Measurements from ENCODE around the gene ZNF444.

The ZNF444 gene

DNA sequence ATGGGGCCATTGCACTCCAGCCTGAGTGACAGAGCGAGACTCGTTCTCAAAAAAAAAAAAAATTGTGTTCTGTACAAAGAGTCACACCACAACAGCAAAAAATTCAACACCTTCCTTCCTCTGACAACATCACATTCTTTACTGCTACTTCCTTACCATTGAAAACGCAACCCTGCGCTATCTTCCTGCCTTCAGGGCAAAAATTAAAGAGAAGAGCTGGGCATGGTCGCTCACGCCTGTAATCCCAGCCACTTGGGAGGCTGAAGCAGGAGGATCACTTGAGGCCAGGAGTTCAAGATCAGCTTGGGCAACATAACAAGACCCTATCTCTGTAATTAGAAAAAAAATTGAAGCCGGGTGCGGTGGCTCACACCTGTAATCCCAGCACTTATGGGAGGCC, 9.4 kb upstream of the ZNF444 start:
- CTCF ChIA-PET: interaction anchor here (0.8 kb wide), 1 partner anchor 39 kb away, joined by 4 read pairs; no protein-coding TSS in a partner anchor
- Histone ChIP-seq H3K36me3 (ENCODE audit: control insufficient read depth in 4 of 4, insufficient read depth in 4 of 4, low read length in 3 of 4) (no peaks in the 10 kb centered on the region), H3K27ac (ENCODE audit: insufficient read depth in 1 of 2, low read depth in 1 of 2, low read length in 2 of 2, poor library complexity in 1 of 2, severe bottlenecking in 2 of 2) (no peak overlapping the region), H3K9me3 (ENCODE audit: control extremely low read depth in 1 of 5, control insufficient read depth in 4 of 5, insufficient read depth in 2 of 5, low read depth in 1 of 5, low read length in 4 of 5) (no peaks in the 10 kb centered on the region), H3K4me3 (ENCODE audit: control insufficient read depth in 1 of 7, extremely low read depth in 1 of 7, insufficient read depth in 4 of 7, low read depth in 2 of 7, low read length in 6 of 7) (no peak overlapping the region), H3K4me1 (ENCODE audit: control extremely low read depth in 1 of 4, control insufficient read depth in 4 of 4, insufficient read depth in 4 of 4, low read length in 3 of 4) (peaks cover 0 to 10% (median 3%) of the 10 kb centered on the region in 4 experiments), H3K27me3 (replicated peaks in 2 of 5; ENCODE audit: control insufficient read depth in 4 of 5, insufficient read depth in 5 of 5, low read length in 4 of 5) (no peaks in the 10 kb centered on the region)
- POLR2A ChIA-PET: no interaction called here
- DNase-seq: no peak
- WGBS (ENCODE audit: insufficient coverage): 98% methylated on average over 6 of the region's 8 CpGs

DNA sequence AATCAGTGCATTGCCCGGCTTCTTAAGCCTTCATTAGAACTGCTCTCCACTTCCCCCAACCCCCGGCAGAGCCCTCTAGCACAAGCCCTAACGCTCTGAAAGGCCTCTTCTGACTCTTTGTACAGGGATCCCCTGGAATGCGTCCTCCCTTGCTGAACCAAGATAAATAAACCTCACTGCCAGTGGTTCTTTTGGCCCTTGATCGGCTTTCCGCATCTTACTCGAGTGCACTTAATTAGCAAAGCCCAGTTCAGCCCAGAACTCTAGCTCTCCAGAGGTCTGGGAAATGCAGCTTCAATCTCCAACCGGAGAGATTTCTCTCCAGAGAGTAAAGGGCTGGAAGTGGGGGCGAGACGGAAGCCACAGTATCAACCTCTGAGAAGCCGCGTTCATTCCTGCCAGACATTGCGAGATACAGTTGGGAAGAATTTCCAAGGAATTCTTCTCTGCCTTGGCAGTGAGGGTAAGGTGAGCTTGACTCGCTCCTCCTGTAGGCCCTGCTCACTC, 8.7 kb upstream of the ZNF444 start:
- H3K4me1 ChIP-seq (ENCODE audit: control extremely low read depth in 1 of 4, control insufficient read depth in 4 of 4, insufficient read depth in 4 of 4, low read length in 3 of 4): peaks cover 0 to 10% (median 3%) of the 10 kb centered on the region in 4 experiments
- WGBS (ENCODE audit: insufficient coverage): 90% methylated on average over 12 of the region's 14 CpGs
- no peaks in the 10 kb centered on the region for H3K9me3 ChIP-seq (ENCODE audit: control extremely low read depth in 1 of 5, control insufficient read depth in 4 of 5, insufficient read depth in 2 of 5, low read depth in 1 of 5, low read length in 4 of 5)
- no peak overlapping the region for H3K4me3 ChIP-seq (ENCODE audit: control insufficient read depth in 1 of 7, extremely low read depth in 1 of 7, insufficient read depth in 4 of 7, low read depth in 2 of 7, low read length in 6 of 7)
- H3K27me3 ChIP-seq (replicated peaks in 2 of 5; ENCODE audit: control insufficient read depth in 4 of 5, insufficient read depth in 5 of 5, low read length in 4 of 5): no peaks in the 10 kb centered on the region
- no peaks in the 10 kb centered on the region for H3K36me3 ChIP-seq (ENCODE audit: control insufficient read depth in 4 of 4, insufficient read depth in 4 of 4, low read length in 3 of 4)
- ChIA-PET CTCF (no interaction called here), POLR2A (no interaction called here)
- no peak overlapping the region for H3K27ac ChIP-seq (ENCODE audit: insufficient read depth in 1 of 2, low read depth in 1 of 2, low read length in 2 of 2, poor library complexity in 1 of 2, severe bottlenecking in 2 of 2)
- DNase-seq: no peak

DNA sequence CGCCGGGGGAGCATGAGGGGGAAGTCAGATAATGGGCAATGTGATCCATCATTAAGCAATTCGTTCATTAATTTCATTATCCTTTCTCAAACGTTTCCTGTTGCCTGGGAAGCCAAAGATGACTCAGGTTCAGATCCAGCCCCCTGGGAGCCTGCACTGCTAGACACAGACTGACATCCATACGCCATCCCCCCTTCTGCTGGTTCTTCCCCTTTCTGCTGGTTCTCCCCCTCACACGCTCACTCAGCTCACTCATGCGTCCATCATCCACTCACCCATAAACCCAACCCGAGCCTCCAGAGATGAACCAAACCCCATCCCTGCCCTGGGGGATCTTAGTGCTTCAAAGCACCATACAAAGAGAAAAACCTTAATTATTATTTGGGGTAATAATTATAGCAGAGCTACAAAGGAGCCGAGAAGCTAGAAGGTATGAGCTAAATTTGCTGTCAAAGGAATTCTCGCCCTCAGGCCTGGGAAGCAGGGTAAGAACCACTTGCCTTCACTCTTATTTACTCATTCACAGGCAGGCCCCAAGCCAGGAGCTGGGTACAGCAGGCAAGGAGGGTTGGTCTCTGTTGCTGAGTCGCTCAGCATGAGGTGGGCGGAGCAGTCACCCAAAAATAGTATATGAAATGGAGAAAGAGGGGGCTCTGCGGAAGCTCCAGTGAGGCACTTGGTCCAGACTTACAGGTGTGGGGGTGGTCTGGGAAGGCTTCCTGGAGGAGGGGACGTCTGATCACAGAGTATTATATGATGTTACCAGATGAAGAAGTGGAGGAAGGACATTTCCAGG, 7.0 kb upstream of the ZNF444 start:
- ChIA-PET POLR2A (no interaction called here), CTCF (interaction anchor here (0.7 to 2.2 kb wide), 4 partner anchors 9 to 14 kb away, joined by 3 to 10 read pairs (median 6); partner anchors contain the start of gene ZNF787)
- DNase-seq: peak in 2 of 3 donors; percentile 66 to 68

GRCh38 chr19:56134654-56134921, 6.5 kb upstream of the ZNF444 start:
- POLR2A ChIA-PET: no interaction called here
- CTCF ChIA-PET: interaction anchor here (0.7 to 2.2 kb wide), 4 partner anchors 9 to 15 kb away, joined by 3 to 10 read pairs (median 6); partner anchors contain the start of gene ZNF787
- Histone ChIP-seq H3K4me3 (ENCODE audit: control insufficient read depth in 1 of 7, extremely low read depth in 1 of 7, insufficient read depth in 4 of 7, low read depth in 2 of 7, low read length in 6 of 7) (no peak overlapping the region), H3K9me3 (ENCODE audit: control extremely low read depth in 1 of 5, control insufficient read depth in 4 of 5, insufficient read depth in 2 of 5, low read depth in 1 of 5, low read length in 4 of 5) (no peaks in the 10 kb centered on the region), H3K27ac (ENCODE audit: insufficient read depth in 1 of 2, low read depth in 1 of 2, low read length in 2 of 2, poor library complexity in 1 of 2, severe bottlenecking in 2 of 2) (no peak overlapping the region), H3K4me1 (ENCODE audit: control extremely low read depth in 1 of 4, control insufficient read depth in 4 of 4, insufficient read depth in 4 of 4, low read length in 3 of 4) (peaks cover 0 to 10% (median 3%) of the 10 kb centered on the region in 4 experiments), H3K27me3 (replicated peaks in 2 of 5; ENCODE audit: control insufficient read depth in 4 of 5, insufficient read depth in 5 of 5, low read length in 4 of 5) (no peaks in the 10 kb centered on the region), H3K36me3 (ENCODE audit: control insufficient read depth in 4 of 4, insufficient read depth in 4 of 4, low read length in 3 of 4) (no peaks in the 10 kb centered on the region)
- no peak for DNase-seq
- 80% methylated on average over 4 of the region's 5 CpGs for WGBS (ENCODE audit: insufficient coverage)

More for the DNA sequence above, 7.0 kb upstream of the ZNF444 start:
- WGBS (ENCODE audit: insufficient coverage): 87% methylated on average over 4 of the region's 14 CpGs
- H3K27me3 ChIP-seq (replicated peaks in 2 of 5; ENCODE audit: control insufficient read depth in 4 of 5, insufficient read depth in 5 of 5, low read length in 4 of 5): no peaks in the 10 kb centered on the region
- H3K9me3 ChIP-seq (ENCODE audit: control extremely low read depth in 1 of 5, control insufficient read depth in 4 of 5, insufficient read depth in 2 of 5, low read depth in 1 of 5, low read length in 4 of 5): no peaks in the 10 kb centered on the region
- H3K27ac ChIP-seq (ENCODE audit: insufficient read depth in 1 of 2, low read depth in 1 of 2, low read length in 2 of 2, poor library complexity in 1 of 2, severe bottlenecking in 2 of 2): no peak overlapping the region
- H3K4me3 ChIP-seq (ENCODE audit: control insufficient read depth in 1 of 7, extremely low read depth in 1 of 7, insufficient read depth in 4 of 7, low read depth in 2 of 7, low read length in 6 of 7): no peak overlapping the region
- no peaks in the 10 kb centered on the region for H3K36me3 ChIP-seq (ENCODE audit: control insufficient read depth in 4 of 4, insufficient read depth in 4 of 4, low read length in 3 of 4)
- peaks cover 0 to 10% (median 3%) of the 10 kb centered on the region in 4 experiments for H3K4me1 ChIP-seq (ENCODE audit: control extremely low read depth in 1 of 4, control insufficient read depth in 4 of 4, insufficient read depth in 4 of 4, low read length in 3 of 4)

DNA sequence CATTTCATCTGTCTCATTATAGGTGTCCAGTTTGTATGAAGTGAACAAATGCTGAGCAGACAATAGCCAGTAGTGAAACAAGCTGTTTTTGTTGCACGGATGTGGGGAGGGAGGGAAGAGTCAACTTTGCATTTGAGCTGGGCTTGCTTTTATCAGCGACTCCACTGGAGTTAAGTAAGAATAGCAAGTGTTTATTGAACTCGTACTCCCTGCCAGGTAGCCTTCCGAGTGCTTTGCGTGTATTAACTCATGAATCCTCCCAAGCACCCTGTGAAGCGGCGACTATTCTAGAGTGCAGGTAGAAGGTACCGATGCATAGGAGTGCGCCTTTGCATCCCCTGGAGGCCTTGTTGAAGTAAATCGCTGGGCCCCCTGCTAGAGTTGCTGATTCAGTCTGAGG, 4.7 kb upstream of the ZNF444 start:
- ChIA-PET CTCF (interaction anchor here (0.9 kb wide), 1 partner anchor 116 kb away, joined by 3 read pairs; no protein-coding TSS in a partner anchor), POLR2A (no interaction called here)
- Histone ChIP-seq H3K4me3 (ENCODE audit: control insufficient read depth in 1 of 7, extremely low read depth in 1 of 7, insufficient read depth in 4 of 7, low read depth in 2 of 7, low read length in 6 of 7) (no peak overlapping the region), H3K4me1 (ENCODE audit: control extremely low read depth in 1 of 4, control insufficient read depth in 4 of 4, insufficient read depth in 4 of 4, low read length in 3 of 4) (peaks cover 4 to 20% (median 10%) of the 10 kb centered on the region in 4 experiments), H3K9me3 (ENCODE audit: control extremely low read depth in 1 of 5, control insufficient read depth in 4 of 5, insufficient read depth in 2 of 5, low read depth in 1 of 5, low read length in 4 of 5) (no peaks in the 10 kb centered on the region), H3K27ac (ENCODE audit: insufficient read depth in 1 of 2, low read depth in 1 of 2, low read length in 2 of 2, poor library complexity in 1 of 2, severe bottlenecking in 2 of 2) (no peak overlapping the region), H3K27me3 (replicated peaks in 2 of 5; ENCODE audit: control insufficient read depth in 4 of 5, insufficient read depth in 5 of 5, low read length in 4 of 5) (no peaks in the 10 kb centered on the region), H3K36me3 (ENCODE audit: control insufficient read depth in 4 of 4, insufficient read depth in 4 of 4, low read length in 3 of 4) (no peaks in the 10 kb centered on the region)
- DNase-seq: no peak
- 93% methylated on average over 10 of the region's 10 CpGs for WGBS (ENCODE audit: insufficient coverage)

DNA sequence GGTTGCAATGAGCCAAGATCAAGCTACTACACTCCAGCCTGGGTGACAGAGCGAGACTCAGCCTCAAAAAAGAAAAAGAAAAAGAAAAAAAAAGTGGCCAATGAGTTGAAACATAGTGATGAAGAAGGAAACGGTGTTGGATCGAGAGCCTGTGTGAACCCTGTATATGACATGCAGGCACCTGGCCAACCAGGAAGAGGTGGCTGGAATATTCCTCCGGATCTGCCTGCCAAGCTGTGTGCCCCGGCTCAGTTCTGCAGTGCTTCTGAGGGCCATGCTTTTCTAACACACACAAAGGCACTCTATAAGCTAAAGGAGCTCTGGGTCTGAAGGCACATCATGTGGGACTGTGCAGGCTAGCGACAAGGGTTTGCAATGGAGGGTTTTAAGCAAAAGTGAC, 3.7 kb upstream of the ZNF444 start:
- Histone ChIP-seq H3K4me3 (ENCODE audit: control insufficient read depth in 1 of 7, extremely low read depth in 1 of 7, insufficient read depth in 4 of 7, low read depth in 2 of 7, low read length in 6 of 7) (no peak overlapping the region), H3K36me3 (ENCODE audit: control insufficient read depth in 4 of 4, insufficient read depth in 4 of 4, low read length in 3 of 4) (peaks cover 0 to under 1% (median 0%) of the 10 kb centered on the region in 4 experiments), H3K27me3 (replicated peaks in 2 of 5; ENCODE audit: control insufficient read depth in 4 of 5, insufficient read depth in 5 of 5, low read length in 4 of 5) (no peaks in the 10 kb centered on the region), H3K4me1 (ENCODE audit: control extremely low read depth in 1 of 4, control insufficient read depth in 4 of 4, insufficient read depth in 4 of 4, low read length in 3 of 4) (peaks cover 5 to 29% (median 19%) of the 10 kb centered on the region in 4 experiments), H3K9me3 (ENCODE audit: control extremely low read depth in 1 of 5, control insufficient read depth in 4 of 5, insufficient read depth in 2 of 5, low read depth in 1 of 5, low read length in 4 of 5) (no peaks in the 10 kb centered on the region), H3K27ac (ENCODE audit: insufficient read depth in 1 of 2, low read depth in 1 of 2, low read length in 2 of 2, poor library complexity in 1 of 2, severe bottlenecking in 2 of 2) (no peak overlapping the region)
- CTCF ChIA-PET: no interaction called here
- no peak for DNase-seq
- POLR2A ChIA-PET: no interaction called here
- WGBS (ENCODE audit: insufficient coverage): 98% methylated on average over 5 of the region's 6 CpGs

DNA sequence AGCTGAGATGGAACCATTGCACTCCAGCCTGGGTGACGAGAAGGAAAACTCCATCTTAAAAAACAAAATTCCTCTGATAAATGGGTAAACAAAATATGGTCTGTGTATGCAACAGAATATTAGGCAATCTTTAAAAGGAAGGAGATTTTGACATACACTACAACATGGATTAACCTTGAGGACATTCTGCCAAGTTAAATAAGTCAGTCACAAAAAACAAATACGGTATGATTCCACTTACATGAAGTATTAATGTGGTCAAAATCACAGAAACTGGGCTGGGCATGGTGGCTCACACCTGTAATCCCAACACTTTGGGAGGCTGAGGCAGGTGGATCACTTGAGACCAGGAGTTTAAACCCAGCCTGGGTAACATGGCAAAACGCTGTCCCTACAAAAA, 3.0 kb upstream of the ZNF444 start:
- ChIA-PET CTCF (interaction anchor here (1.0 kb wide), 1 partner anchor 17 kb away, joined by 3 read pairs; no protein-coding TSS in a partner anchor), POLR2A (no interaction called here)
- no peaks in the 10 kb centered on the region for H3K9me3 ChIP-seq (ENCODE audit: control extremely low read depth in 1 of 5, control insufficient read depth in 4 of 5, insufficient read depth in 2 of 5, low read depth in 1 of 5, low read length in 4 of 5)
- H3K36me3 ChIP-seq (ENCODE audit: control insufficient read depth in 4 of 4, insufficient read depth in 4 of 4, low read length in 3 of 4): peaks cover 0 to 5% (median 0%) of the 10 kb centered on the region in 4 experiments
- H3K4me1 ChIP-seq (ENCODE audit: control extremely low read depth in 1 of 4, control insufficient read depth in 4 of 4, insufficient read depth in 4 of 4, low read length in 3 of 4): peaks cover 5 to 35% (median 24%) of the 10 kb centered on the region in 4 experiments
- H3K4me3 ChIP-seq (ENCODE audit: control insufficient read depth in 1 of 7, extremely low read depth in 1 of 7, insufficient read depth in 4 of 7, low read depth in 2 of 7, low read length in 6 of 7): no peak overlapping the region
- no peaks in the 10 kb centered on the region for H3K27me3 ChIP-seq (replicated peaks in 2 of 5; ENCODE audit: control insufficient read depth in 4 of 5, insufficient read depth in 5 of 5, low read length in 4 of 5)
- no peak for DNase-seq
- H3K27ac ChIP-seq (ENCODE audit: insufficient read depth in 1 of 2, low read depth in 1 of 2, low read length in 2 of 2, poor library complexity in 1 of 2, severe bottlenecking in 2 of 2): no peak overlapping the region
- 87% methylated on average over 2 of the region's 3 CpGs for WGBS (ENCODE audit: insufficient coverage)
